Endothelial cell of hepatic sinusoid (primary cell): ENCODE results near the gene EAF2.

Experiments
- in situ Hi-C: cut with HindIII; loops from 2 replicates; pipeline ENCODE4 v1.10.0; 2017; ENCODE audit warnings: low sequenced_read_pairs

EAF2 gene

DNA sequence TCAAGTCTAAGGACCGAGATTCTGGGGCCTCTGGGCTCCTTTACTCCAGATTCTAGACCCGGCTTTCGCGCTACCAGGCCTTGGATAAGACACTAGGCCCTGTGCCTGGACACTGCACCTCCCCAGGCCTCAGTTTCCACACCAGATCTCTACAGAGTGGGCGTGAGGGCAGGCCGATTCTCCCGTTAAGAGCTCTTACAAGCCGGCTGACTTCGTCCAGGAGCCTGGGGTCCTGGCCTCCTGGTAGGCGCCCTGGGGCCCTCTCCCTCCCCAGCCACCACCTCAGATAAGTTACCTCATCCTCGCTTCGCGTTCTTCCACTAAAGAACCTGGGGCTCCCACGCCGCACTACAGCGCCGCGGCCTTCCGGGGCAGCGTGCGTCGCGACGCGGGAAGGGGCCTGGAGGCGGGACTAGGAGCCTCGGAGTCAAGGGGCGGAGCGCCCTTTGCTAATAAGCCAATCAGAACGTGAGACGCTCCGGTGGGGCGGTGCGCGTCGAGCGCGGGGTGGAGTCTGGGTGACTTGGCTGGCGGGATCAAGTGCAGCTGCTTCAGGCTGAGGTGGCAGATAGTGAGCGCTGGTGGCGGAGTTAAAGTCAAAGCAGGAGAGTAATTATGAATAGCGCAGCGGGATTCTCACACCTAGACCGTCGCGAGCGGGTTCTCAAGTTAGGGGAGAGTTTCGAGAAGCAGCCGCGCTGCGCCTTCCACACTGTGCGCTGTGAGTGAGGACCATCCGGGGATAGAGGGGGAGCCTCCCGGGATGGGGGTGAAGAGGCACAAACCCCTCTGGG, at the start of gene EAF2, which contains the start of gene IQCB1:
EAF2 (plus strand) TSS at position 539 of the 794 bp plus-strand sequence; CDS start at position 616, 77 bp downstream.
IQCB1 (minus strand) TSS at position 390 of the 794 bp plus-strand sequence. CDS start 6,100 bp downstream, outside the sequence.
- in situ Hi-C loops: no loop called here

DNA sequence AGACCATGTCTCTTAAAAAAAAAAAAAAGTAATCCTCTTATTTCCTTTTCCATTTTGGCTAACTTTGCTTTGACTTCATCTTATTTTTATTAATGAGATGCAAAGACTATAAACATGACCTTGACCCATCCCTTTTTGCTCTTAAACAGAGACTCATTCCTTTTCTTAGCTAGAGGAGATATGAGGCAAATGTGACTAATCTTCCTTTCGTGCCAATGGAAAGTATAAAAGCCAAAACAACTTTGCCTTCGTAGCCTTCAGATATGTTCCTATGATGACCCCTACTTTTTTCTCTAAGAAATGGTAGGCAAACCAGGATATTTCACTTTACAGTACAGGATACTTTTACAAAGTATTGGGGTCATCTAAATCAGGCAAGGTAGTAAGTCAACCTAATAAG, 48.5 kb upstream of the EAF2 start:
- in situ Hi-C loops: no loop called here

GRCh38 chr3:121793078-121793477, 41.9 kb upstream of the EAF2 start:
- in situ Hi-C loops: no loop called here

GRCh38 chr3:121794264-121794983, 40.6 kb upstream of the EAF2 start:
- in situ Hi-C loops: no loop called here

DNA sequence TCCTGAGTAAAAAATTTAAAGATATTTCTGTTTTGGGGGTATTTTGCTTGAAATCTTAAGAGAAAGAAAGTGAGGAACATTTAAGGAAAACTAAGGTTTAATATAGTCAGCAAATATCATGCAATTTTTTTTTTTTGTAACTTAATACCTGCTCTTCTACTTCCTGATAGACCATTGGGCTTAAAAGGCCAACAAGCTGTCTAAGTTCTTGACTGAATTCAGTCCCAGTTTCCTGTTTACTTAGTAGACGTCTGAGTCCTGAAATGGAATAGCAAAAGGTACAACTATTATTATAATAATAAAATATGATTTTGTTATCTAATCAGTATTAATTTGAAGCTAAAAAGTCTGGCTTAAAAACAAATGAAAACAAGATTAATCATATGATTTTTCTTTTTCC, 38.0 kb upstream of the EAF2 start:
- in situ Hi-C loops: no loop called here

GRCh38 chr3:121800906-121801305, 34.1 kb upstream of the EAF2 start:
- in situ Hi-C loops: no loop called here

- in situ Hi-C loops: no loop called here
Observed at GRCh38 chr3:121803771-121804320, 31.2 kb upstream of the EAF2 start.

GRCh38 chr3:121809249-121809648, 25.8 kb upstream of the EAF2 start:
- in situ Hi-C loops: no loop called here

DNA sequence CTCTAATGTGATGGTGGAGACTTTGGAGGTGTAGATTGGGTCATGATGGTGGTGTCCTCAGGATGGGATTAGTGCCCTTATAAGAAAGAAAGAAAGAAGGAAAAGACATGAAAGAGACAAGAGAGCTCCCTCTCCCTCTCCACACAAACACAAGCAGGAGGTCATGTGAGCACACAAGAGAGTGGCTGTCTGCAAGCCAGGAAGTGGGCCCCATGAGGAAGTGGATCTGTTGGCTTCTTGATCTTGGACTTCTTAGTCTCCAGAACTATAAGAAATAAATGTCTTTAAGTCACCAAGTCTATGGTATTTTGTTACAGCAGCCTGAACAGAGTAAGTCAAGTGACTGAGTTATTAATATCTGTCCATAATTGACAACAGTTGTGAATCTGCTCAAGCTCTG, 17.3 kb upstream of the EAF2 start:
- in situ Hi-C loops: no loop called here

DNA sequence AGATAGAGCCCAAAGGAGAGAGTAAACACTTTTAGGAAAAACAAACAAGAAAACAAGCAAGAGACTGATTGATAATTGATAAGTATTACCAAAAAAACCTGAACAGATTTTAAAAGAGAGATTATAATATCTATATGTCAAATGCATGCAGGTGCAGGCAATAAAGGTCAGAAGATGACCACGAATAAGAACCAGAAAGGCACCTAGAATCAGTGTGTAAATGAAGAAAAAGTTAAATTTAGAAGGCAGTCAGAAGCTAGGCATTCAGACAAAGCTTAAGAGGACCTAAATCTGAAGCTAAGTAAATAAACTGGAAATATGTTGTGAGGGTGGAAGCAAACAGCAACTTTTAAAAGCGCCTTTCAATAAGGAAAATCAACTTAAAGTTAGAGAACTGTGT, 16.4 kb upstream of the EAF2 start:
- in situ Hi-C loops: no loop called here

DNA sequence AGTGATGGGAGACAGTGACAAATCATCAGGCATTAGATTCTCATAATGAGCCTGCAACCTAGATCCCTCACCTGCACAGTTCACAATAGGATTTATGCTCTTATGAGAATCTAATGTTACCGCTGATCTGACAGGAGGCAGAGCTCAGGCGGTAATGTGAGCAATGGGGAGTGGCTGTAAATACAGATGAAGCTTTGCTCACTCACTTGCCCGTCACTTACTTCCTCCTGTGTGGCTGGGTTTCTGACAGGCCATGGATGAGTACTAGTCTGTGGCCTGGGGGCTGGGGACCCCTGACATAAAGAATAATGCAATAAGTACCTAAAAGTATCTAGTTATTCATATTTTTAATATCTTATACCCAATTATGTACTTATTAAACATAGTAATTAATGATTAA, 15.8 kb upstream of the EAF2 start:
- in situ Hi-C loops: no loop called here

GRCh38 chr3:121821421-121822199, 13.4 kb upstream of the EAF2 start:
- in situ Hi-C loops: no loop called here

GRCh38 chr3:121822973-121823372, 12.0 kb upstream of the EAF2 start:
- in situ Hi-C loops: no loop called here

DNA sequence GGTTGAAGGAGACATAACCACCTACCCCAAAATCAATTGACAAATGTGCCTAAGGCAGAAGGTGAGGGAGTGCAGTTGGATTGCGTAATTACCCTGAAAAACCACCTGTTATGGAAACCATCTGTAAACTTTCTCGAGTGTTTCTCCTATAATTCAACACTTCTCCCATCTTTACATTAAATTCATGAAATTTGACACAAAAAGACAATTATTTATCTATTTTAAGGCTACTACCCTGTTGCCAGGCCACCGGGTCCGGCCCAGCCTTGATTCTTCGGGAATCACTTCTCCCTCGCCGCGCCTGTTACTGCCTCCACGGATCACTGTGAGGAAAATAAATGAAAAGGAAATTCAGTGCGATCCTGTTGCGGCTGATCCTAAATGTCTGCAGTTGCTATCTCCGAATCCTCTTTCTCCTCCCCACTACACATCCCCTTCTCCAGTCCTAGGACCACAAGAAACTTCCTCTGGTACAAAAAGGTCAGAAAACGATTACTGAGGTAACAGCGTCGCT, 795 bp upstream of the EAF2 start:
- in situ Hi-C loops: no loop called here

- in situ Hi-C loops: no loop called here
Observed at GRCh38 chr3:121835465-121835801, 424 bp downstream of the EAF2 start.

- in situ Hi-C loops: no loop called here
Observed at GRCh38 chr3:121836064-121836463, 1.1 kb downstream of the EAF2 start.

- in situ Hi-C loops: no loop called here
Observed at GRCh38 chr3:121836481-121836880, 1.5 kb downstream of the EAF2 start.

DNA sequence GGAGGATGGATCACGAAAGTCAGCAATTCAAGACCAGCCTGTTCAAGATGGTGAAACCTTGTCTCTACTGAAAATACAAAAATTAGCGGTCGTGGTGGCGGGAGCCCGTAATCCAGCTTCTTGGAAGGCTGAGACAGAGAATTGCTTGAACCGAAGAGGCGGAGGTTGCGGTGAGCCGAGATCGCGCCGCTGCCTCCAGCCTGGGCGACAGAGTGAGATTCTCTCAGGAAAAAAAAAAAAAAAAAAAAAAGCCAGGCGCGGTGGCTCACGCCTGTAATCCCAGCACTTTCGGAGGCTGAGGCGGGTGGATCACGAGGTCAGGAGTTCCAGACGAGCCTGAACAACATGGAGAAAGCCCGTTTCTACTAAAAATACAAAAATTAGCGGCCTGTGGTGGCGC, 5.0 kb downstream of the EAF2 start:
- in situ Hi-C loops: no loop called here

GRCh38 chr3:121844892-121845291, 9.9 kb downstream of the EAF2 start:
- in situ Hi-C loops: no loop called here

- in situ Hi-C loops: no loop called here
Observed at GRCh38 chr3:121852256-121852655, 17.2 kb downstream of the EAF2 start.

DNA sequence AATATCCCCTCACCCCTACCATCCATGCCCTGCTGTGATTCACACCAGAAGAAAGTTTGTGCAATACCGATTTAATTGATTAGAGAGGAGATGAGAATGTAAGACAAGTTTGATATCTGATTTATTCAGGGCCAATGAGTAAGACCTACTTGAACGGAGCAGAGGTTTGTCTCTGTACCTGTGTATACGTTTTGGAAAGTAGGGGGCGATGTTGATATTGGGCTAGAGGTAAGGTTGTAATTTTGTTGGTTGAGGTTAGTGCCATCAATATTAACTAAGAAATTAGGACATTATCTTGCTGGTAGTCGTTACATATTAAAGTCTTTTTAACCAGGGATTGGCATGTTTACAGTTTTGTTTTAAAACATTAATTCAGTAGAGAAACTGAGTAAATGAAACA, 20.5 kb downstream of the EAF2 start:
- in situ Hi-C loops: no loop called here
